A549 (cell line): ENCODE results near the gene THAP4. TPM values are rescaled to one million over a fixed set of nuclear protein-coding genes. Genes with fewer than 3 reads are reported as not detected.

Experiments used
- ATAC-seq, 2 experiments: fragments of 200-7000 bp in 1 of 2; fragments of >200 bp in 1 of 2; cut with Nextera tagmentation in 1 of 2; cut with Tn5 transposase in 1 of 2; 3 replicates each; pipeline versions ENCODE4 v1.8.0 to v1.9.1; 2018 to 2020; ENCODE audit warnings: mild to moderate bottlenecking in 1 of 2, moderate library complexity in 1 of 2
- CTCF ChIA-PET: fragments of 300-600 bp; sonication (Branson Sonifier 250); formaldehyde crosslinking; extraction: SDS; loops from one replicate; lab custom pipeline; 2021; ENCODE audit warnings: antibody characterized with exemption, inconsistent platforms; lab: Yijun Ruan, JAX
- POLR2A ChIA-PET: fragments of 350-600 bp; formaldehyde crosslinking; extraction: SDS; loops from one replicate; lab custom pipeline; 2021; ENCODE audit warnings: antibody characterized with exemption, inconsistent platforms; lab: Yijun Ruan, JAX
- DNase-seq, 2 experiments: peaks; one replicate each; pipeline versions ENCODE4 v3.0.0 to v3.0.0-alpha.2; 2011 to 2016; ENCODE audit warnings: low read depth in 1 of 2, low spot score in 1 of 2
- FAIRE-seq: peaks from 2 replicates; lab custom pipeline; 2011; peaks lifted over from hg19 to GRCh38; lab: Jason Lieb, UNC
- H3K27ac ChIP-seq, 2 experiments: fragments of >200 bp; sonication (Bioruptor Twin); formaldehyde crosslinking; 3 replicates each; pipeline ENCODE4 v1.5.1; 2016 to 2017
- H3K4me1 ChIP-seq: fragments of >200 bp; sonication (Bioruptor Twin); formaldehyde crosslinking; 3 replicates; pipeline ENCODE4 v1.6.1; 2016
- H3K4me2 ChIP-seq: fragments of >200 bp; sonication (Bioruptor Twin); formaldehyde crosslinking; 3 replicates; pipeline ENCODE4 v1.6.1; 2016
- H3K4me3 ChIP-seq: fragments of >200 bp; sonication (Bioruptor Twin); formaldehyde crosslinking; 3 replicates; pipeline ENCODE4 v1.5.1; 2016
- H3K9me3 ChIP-seq: fragments of >200 bp; sonication (Bioruptor Twin); formaldehyde crosslinking; 3 replicates; pipeline ENCODE4 v1.6.1; 2016
- ATOH8 ChIP-seq: fragments of 250-450 bp; sonication (Bioruptor Pico); IDR thresholded peaks from 2 replicates; pipeline ENCODE4 v1.5.0; 2020; ENCODE audit warnings: low read depth, mild to moderate bottlenecking, moderate library complexity
- BCL3 ChIP-seq: fragments of >200 bp; sonication (Bioruptor Twin); formaldehyde crosslinking; IDR thresholded peaks from 3 replicates; pipeline ENCODE4 v1.6.1; 2016
- CHD4 ChIP-seq: fragments of 200-600 bp; sonication (generic); IDR thresholded peaks from 2 replicates; pipeline ENCODE4 v1.6.1; 2016; ENCODE audit warnings: antibody characterized with exemption, mild to moderate bottlenecking, borderline replicate concordance
- EHF ChIP-seq: fragments of 250-450 bp; sonication (Bioruptor Pico); IDR thresholded peaks from 2 replicates; pipeline ENCODE4 v1.5.0; 2020; ENCODE audit warnings: mild to moderate bottlenecking
- EHMT2 ChIP-seq: fragments of 200-600 bp; sonication (generic); IDR thresholded peaks from 2 replicates; pipeline ENCODE4 v1.6.1; 2016; ENCODE audit warnings: antibody characterized with exemption, low read depth, mild to moderate bottlenecking, moderate library complexity
- ELK1 ChIP-seq: fragments of 150-350 bp; IDR thresholded peaks from 2 replicates; pipeline ENCODE4 v1.6.1; 2014; ENCODE audit warnings: low read depth, mild to moderate bottlenecking, low read length
- ESRRA ChIP-seq: fragments of 150-350 bp; IDR thresholded peaks from 2 replicates; pipeline ENCODE4 v1.6.1; 2014; ENCODE audit warnings: mild to moderate bottlenecking, low read length, borderline replicate concordance
- HES2 ChIP-seq: fragments of >200 bp; sonication (Bioruptor Twin); formaldehyde crosslinking; IDR thresholded peaks from 2 replicates; pipeline ENCODE4 v1.6.1; 2016
- HEYL ChIP-seq: fragments of 250-450 bp; sonication (Bioruptor Pico); IDR thresholded peaks from 2 replicates; pipeline ENCODE4 v1.8.0; 2021; ENCODE audit warnings: mild to moderate bottlenecking, moderate library complexity
- HOXB13 ChIP-seq: fragments of 250-450 bp; sonication (Bioruptor Pico); IDR thresholded peaks from 2 replicates; pipeline ENCODE4 v1.5.0; 2020; ENCODE audit warnings: low read depth, mild to moderate bottlenecking, moderate library complexity
- KDM1A ChIP-seq: fragments of 200-600 bp; sonication (generic); IDR thresholded peaks from 2 replicates; pipeline ENCODE4 v1.6.1; 2016; ENCODE audit warnings: low read depth, mild to moderate bottlenecking
- KDM5A ChIP-seq: fragments of 200-600 bp; sonication (generic); IDR thresholded peaks from 2 replicates; pipeline ENCODE4 v1.6.1; 2016; ENCODE audit warnings: antibody characterized with exemption, mild to moderate bottlenecking
- MAX ChIP-seq: IDR thresholded peaks from 2 replicates; pipeline ENCODE4 v1.6.1; 2012
- MAZ ChIP-seq: fragments of 150-350 bp; IDR thresholded peaks from 2 replicates; pipeline ENCODE4 v1.6.1; 2014; ENCODE audit warnings: antibody characterized with exemption, low read depth, low read length, borderline replicate concordance
- NPAS2 ChIP-seq: fragments of 250-450 bp; sonication (Bioruptor Pico); IDR thresholded peaks from 2 replicates; pipeline ENCODE4 v1.8.0; 2022; ENCODE audit warnings: mild to moderate bottlenecking, moderate library complexity, borderline replicate concordance
- POLR2AphosphoS2 ChIP-seq: conservative IDR thresholded peaks from 2 replicates; pipeline ENCODE4 v1.6.1; 2012; ENCODE audit warnings: low read length, improper control_type of control experiment, inconsistent platforms
- RAD21 ChIP-seq, 2 experiments: fragments of >200 bp in 1 of 2; sonication (Bioruptor Twin) in 1 of 2; formaldehyde crosslinking in 1 of 2; IDR thresholded peaks in 1 of 2; conservative IDR thresholded peaks in 1 of 2; 2 replicates in 1 of 2; 3 replicates in 1 of 2; pipeline ENCODE4 v1.6.1; 2012 to 2018; ENCODE audit warnings: inconsistent platforms in 1 of 2
- REST ChIP-seq: fragments of 200-600 bp; sonication (generic); IDR thresholded peaks from 2 replicates; pipeline ENCODE4 v1.6.1; 2016; ENCODE audit warnings: antibody characterized with exemption, mild to moderate bottlenecking, moderate library complexity
- WGBS: methylation state at CpG from one replicate; pipeline ENCODE4 v1.1.6; 2017; ENCODE audit errors: missing lambda C conversion rate; 5-methylcytosine and 5-hydroxymethylcytosine counted together
- polyA plus RNA-seq, 4 experiments: library from polyadenylated mRNA; depleted of rRNA in 3 of 4; stranded (reverse); fragments of >200 nt; fragmentation: RNase III in 1 of 4; extraction: RNeasy Plus Mini Kit Qiagen cat#74134 plus additional on column Dnase treatment in 1 of 4; gene quantifications; 2 replicates in 3 of 4; 3 replicates in 1 of 4; pipeline ENCODE4 v1.2.3, GENCODE V29; 2011 to 2017

Gene THAP4
- polyA plus RNA-seq, 2 of the 4 experiments (the other 2 are of a cell fraction): 36.1 to 51.0 TPM

GRCh38 chr2:241582328-241582727, 54.6 kb downstream of the THAP4 start:
- FAIRE-seq: no peak
- no peak for DNase-seq
- ChIA-PET CTCF (no interaction called here), POLR2A (no interaction called here)
- 91% methylated on average over 8 of the region's 8 CpGs for WGBS
- Histone ChIP-seq H3K9me3 (peaks cover 54% of the 10 kb centered on the region), H3K4me3 (no peak overlapping the region), H3K4me2 (no peak overlapping the region), H3K27ac (no peak overlapping the region), H3K4me1 (no peaks in the 10 kb centered on the region)
- TF ChIP-seq RAD21 (conservative IDR thresholded peaks at IDR 0.05 in 1 of 2, IDR thresholded peaks at IDR 0.05 in 1 of 2) (no peak), KDM1A (no peak)
- ATAC-seq: no peak

- Histone ChIP-seq H3K4me3 (no peak overlapping the region), H3K4me1 (no peaks in the 10 kb centered on the region), H3K27ac (no peak overlapping the region), H3K4me2 (no peak overlapping the region), H3K9me3 (peaks cover 25% of the 10 kb centered on the region)
- DNase-seq (no peak), ATAC-seq (no peak), FAIRE-seq (no peak)
- ChIA-PET CTCF (no interaction called here), POLR2A (no interaction called here)
- TF ChIP-seq MAX (no peak), EHMT2 (no peak), REST (no peak), ELK1 (no peak), MAZ (no peak), ESRRA (no peak), NPAS2 (CRISPR knock-in tag) (no peak), ATOH8 (CRISPR knock-in tag) (no peak), EHF (CRISPR knock-in tag) (no peak), HES2 (no peak)
- WGBS: 80% methylated on average over 7 of the region's 7 CpGs
These were observed 57.7 kb downstream of the THAP4 start for GRCh38 chr2:241579281-241579680.

GRCh38 chr2:241577413-241578122, 59.4 kb downstream of the THAP4 start:
- ChIA-PET POLR2A (no interaction called here), CTCF (no interaction called here)
- H3K4me3 ChIP-seq: no peak overlapping the region
- H3K4me2 ChIP-seq: no peak overlapping the region
- DNase-seq (no peak), ATAC-seq (no peak), FAIRE-seq (no peak)
- H3K27ac ChIP-seq: no peak overlapping the region
- WGBS: 84% methylated on average over 5 of the region's 9 CpGs
- TF ChIP-seq POLR2AphosphoS2 (no peak), KDM5A (no peak), HEYL (no peak), HOXB13 (CRISPR knock-in tag) (no peak), BCL3 (no peak), CHD4 (no peak)
- no peaks in the 10 kb centered on the region for H3K4me1 ChIP-seq
- H3K9me3 ChIP-seq: peaks cover 10% of the 10 kb centered on the region
